ENCODE data around the gene KIAA1217. TPM values are rescaled to one million over a fixed set of nuclear protein-coding genes. Genes with fewer than 3 reads are reported as not detected.

The KIAA1217 gene
- polyA plus RNA-seq, 1 of the 3 experiments (the other 2 are of a cell fraction): 7.2 TPM

DNA sequence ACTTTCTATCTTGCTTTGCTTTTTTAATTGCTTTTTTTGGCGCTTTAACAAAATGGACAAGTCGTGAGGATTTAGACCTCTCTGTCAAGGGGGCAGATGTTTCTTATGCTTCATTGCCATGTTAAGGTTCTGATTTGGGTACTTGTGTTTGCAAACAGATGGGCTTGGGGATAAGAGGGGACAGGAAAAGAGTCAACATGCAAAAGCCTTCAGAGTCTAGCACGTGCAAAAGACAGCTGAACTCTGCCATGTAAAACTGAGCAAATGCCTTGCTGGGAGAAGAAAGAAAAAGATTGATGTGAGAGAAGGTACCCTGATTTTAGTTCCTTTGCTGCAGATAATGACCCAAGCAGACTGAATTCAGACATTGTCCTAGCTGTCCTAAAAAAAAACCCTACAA is 173.1 kb downstream of the KIAA1217 start:
- Histone ChIP-seq H3K4me3 (ENCODE audit: low read depth in 2 of 2, low read length in 1 of 2) (no peak overlapping the region), H3K4me2 (no peak overlapping the region), H3F3A (replicated peaks; ENCODE audit: insufficient read depth) (no peaks in the 10 kb centered on the region), H3K9ac (no peak overlapping the region), H3K27me3 (ENCODE audit: insufficient read depth) (no peaks in the 10 kb centered on the region), H3K79me2 (ENCODE audit: insufficient read depth) (no peaks in the 10 kb centered on the region), H3K4me1 (ENCODE audit: control insufficient read depth in 1 of 2, insufficient read depth in 2 of 2, low read depth in 1 of 2, low read length in 1 of 2) (peaks cover 3 to 25% of the 10 kb centered on the region in 2 experiments; a peak in 2 of 4 replicates), H3K36me3 (replicated peaks in 1 of 2; ENCODE audit: control insufficient read depth in 1 of 2, insufficient read depth in 2 of 2, low read length in 1 of 2) (no peaks in the 10 kb centered on the region), H3K27ac (ENCODE audit: low read depth in 2 of 2, low read length in 1 of 2) (no peak overlapping the region), H4K20me1 (ENCODE audit: insufficient read depth) (no peaks in the 10 kb centered on the region), H2AFZ (ENCODE audit: low read depth) (no peak overlapping the region), H3K9me2 (no peaks in the 10 kb centered on the region), H3K9me3 (no peaks in the 10 kb centered on the region)
- TF ChIP-seq IRF3 (IDR thresholded peaks at IDR 0.05; ENCODE audit: low read depth, low read length): no peak
- TF ChIP-seq RCOR1 (IDR thresholded peaks at IDR 0.05; ENCODE audit: low read length): no peak
- no peak for TF ChIP-seq MEF2A (IDR thresholded peaks at IDR 0.05; ENCODE audit: borderline replicate concordance, low read depth)
- no peak for DNase-seq
- ChIA-PET CTCF (no interaction called here), POLR2A (no interaction called here)
- WGBS (ENCODE audit: low lambda C conversion rate): 90% methylated on average over 3 of the region's 3 CpGs

GRCh38 chr10:24382596-24382978 is 173.6 kb downstream of the KIAA1217 start:
- CTCF ChIA-PET: interaction anchor here (0.9 to 1.2 kb wide), 3 partner anchors 22 to 1089 kb away, joined by 3 to 4 read pairs (median 3); no protein-coding TSS in a partner anchor
- H3F3A ChIP-seq (replicated peaks; ENCODE audit: insufficient read depth): no peaks in the 10 kb centered on the region
- 67% methylated on average over 3 of the region's 3 CpGs for WGBS (ENCODE audit: low lambda C conversion rate)
- no peak overlapping the region for H3K4me3 ChIP-seq (ENCODE audit: low read depth in 2 of 2, low read length in 1 of 2)
- H3K4me1 ChIP-seq (ENCODE audit: control insufficient read depth in 1 of 2, insufficient read depth in 2 of 2, low read depth in 1 of 2, low read length in 1 of 2): peaks cover 3 to 25% of the 10 kb centered on the region in 2 experiments; a peak in 2 of 4 replicates
- H3K27ac ChIP-seq (ENCODE audit: low read depth in 2 of 2, low read length in 1 of 2): no peak overlapping the region
- H3K79me2 ChIP-seq (ENCODE audit: insufficient read depth): no peaks in the 10 kb centered on the region
- H3K9me2 ChIP-seq: no peaks in the 10 kb centered on the region
- no peaks in the 10 kb centered on the region for H3K9me3 ChIP-seq
- no peaks in the 10 kb centered on the region for H3K36me3 ChIP-seq (replicated peaks in 1 of 2; ENCODE audit: control insufficient read depth in 1 of 2, insufficient read depth in 2 of 2, low read length in 1 of 2)
- POLR2A ChIA-PET: no interaction called here
- H2AFZ ChIP-seq (ENCODE audit: low read depth): no peak overlapping the region
- DNase-seq: no peak
- TF ChIP-seq CHD2 (IDR thresholded peaks at IDR 0.05; ENCODE audit: low read length, partially characterized antibody) (no peak), IRF3 (IDR thresholded peaks at IDR 0.05; ENCODE audit: low read depth, low read length) (no peak), TCF12 (IDR thresholded peaks at IDR 0.05) (no peak), MAX (IDR thresholded peaks at IDR 0.05; ENCODE audit: low read depth) (no peak), RCOR1 (IDR thresholded peaks at IDR 0.05; ENCODE audit: low read length) (no peak), GATA2 (CRISPR knock-in tag; IDR thresholded peaks at IDR 0.05) (no peak), YY1 (IDR thresholded peaks at IDR 0.05; ENCODE audit: low read depth) (no peak), EP300 (IDR thresholded peaks at IDR 0.05; ENCODE audit: borderline replicate concordance in 1 of 2, low read depth in 1 of 2, low read length in 1 of 2) (no peak), MEF2A (IDR thresholded peaks at IDR 0.05; ENCODE audit: borderline replicate concordance, low read depth) (no peak), ELF1 (IDR thresholded peaks at IDR 0.05) (no peak), SIN3A (IDR thresholded peaks at IDR 0.05; ENCODE audit: borderline replicate concordance, low read depth, low read length) (no peak), REST (IDR thresholded peaks at IDR 0.05; ENCODE audit: low read depth, low read length) (no peak), FOSL2 (IDR thresholded peaks at IDR 0.05; ENCODE audit: borderline replicate concordance, low read depth) (no peak)
- TF ChIP-seq, protein P1, sequence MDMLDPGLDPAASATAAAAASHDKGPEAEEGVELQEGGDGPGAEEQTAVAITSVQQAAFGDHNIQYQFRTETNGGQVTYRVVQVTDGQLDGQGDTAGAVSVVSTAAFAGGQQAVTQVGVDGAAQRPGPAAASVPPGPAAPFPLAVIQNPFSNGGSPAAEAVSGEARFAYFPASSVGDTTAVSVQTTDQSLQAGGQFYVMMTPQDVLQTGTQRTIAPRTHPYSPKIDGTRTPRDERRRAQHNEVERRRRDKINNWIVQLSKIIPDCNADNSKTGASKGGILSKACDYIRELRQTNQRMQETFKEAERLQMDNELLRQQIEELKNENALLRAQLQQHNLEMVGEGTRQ (IDR thresholded peaks at IDR 0.05; ENCODE audit: borderline replicate concordance, low read depth, low read length): no peak
- TF ChIP-seq, protein P2, sequence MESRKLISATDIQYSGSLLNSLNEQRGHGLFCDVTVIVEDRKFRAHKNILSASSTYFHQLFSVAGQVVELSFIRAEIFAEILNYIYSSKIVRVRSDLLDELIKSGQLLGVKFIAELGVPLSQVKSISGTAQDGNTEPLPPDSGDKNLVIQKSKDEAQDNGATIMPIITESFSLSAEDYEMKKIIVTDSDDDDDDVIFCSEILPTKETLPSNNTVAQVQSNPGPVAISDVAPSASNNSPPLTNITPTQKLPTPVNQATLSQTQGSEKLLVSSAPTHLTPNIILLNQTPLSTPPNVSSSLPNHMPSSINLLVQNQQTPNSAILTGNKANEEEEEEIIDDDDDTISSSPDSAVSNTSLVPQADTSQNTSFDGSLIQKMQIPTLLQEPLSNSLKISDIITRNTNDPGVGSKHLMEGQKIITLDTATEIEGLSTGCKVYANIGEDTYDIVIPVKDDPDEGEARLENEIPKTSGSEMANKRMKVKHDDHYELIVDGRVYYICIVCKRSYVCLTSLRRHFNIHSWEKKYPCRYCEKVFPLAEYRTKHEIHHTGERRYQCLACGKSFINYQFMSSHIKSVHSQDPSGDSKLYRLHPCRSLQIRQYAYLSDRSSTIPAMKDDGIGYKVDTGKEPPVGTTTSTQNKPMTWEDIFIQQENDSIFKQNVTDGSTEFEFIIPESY (IDR thresholded peaks at IDR 0.05; ENCODE audit: borderline replicate concordance, low read depth): no peak
- H4K20me1 ChIP-seq (ENCODE audit: insufficient read depth): no peaks in the 10 kb centered on the region
- H3K4me2 ChIP-seq: no peak overlapping the region
- no peaks in the 10 kb centered on the region for H3K27me3 ChIP-seq (ENCODE audit: insufficient read depth)
- no peak overlapping the region for H3K9ac ChIP-seq
